NCI-H2196 treated with DMSO at 0.1 percent for 48 hours (cell line): ENCODE measurements around the gene MYL5.
"Not testable (repeated sequence)": the region's sequence is repeated elsewhere in the genome, so short reads cannot be mapped to it uniquely, and the experiment has no call there.

Source experiments
- DNase-seq: peaks from one replicate; lab custom pipeline; 2025; ENCODE audit not compliant: unreplicated experiment; lab: John Stamatoyannopoulos, UW

The MYL5 gene

DNA sequence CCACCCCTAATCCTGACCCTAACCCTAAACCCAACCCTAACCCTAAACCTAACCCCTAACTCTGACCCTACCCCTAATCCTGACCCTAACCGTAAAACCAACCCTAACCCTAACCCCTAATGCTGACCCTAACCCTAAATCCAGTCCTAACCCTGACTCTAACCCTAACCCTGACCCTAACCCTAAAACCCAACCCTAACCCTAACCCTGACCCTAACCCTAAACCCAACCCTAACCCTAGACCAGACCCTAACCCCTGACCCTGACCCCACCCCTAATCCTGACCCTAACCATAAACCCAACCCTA is 30.6 kb downstream of the MYL5 start:
- no peak for DNase-seq

DNA sequence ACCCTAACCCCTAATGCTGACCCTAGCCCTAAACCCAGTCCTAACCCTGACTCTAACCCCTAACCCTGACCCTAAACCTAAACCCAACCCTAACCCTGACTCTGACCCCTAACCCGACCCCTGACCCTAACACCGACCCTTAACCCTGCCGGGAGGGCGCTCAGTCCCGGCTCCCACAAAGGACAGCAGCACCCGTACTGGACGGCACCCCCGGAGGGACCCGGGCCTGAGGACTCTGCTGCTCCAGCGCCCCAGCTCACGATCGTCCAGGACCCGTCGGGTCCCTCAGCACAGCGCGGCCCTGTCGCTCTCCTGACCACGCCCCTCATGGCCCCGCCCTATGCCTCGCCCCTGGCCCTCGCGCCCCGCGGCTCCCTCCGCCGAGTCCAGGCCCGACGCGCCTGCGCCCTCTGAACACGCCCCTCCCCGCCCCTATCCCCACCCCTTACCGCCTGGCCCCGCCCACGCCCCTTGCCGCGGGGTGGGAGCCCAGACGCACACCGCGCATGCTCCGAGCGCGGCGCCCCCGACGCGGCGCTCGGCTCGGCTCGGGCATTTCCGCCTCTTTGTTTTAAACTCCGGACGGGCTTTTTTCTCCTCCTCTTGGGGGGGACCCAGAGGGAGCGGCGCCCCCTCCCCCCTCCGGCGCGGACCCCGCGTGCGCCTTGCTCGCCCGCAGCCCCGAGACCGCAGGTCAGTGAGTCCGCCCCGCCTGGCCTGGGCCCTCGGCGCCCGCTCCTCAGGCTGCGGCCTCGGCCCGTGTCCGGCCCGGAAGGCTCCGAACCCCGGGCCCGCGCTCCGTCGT is 31.1 kb downstream of the MYL5 start, which contains the start of gene PCGF3:
Gene PCGF3 (plus strand): TSS at position 555 of the 805 bp plus-strand sequence. CDS start 27,849 bp downstream, outside the sequence.
- DNase-seq: peak; percentile 88

- DNase-seq: not testable (repeated sequence)
Observed at GRCh38 chr4:706083-706633, 31.8 kb downstream of the MYL5 start.

DNA sequence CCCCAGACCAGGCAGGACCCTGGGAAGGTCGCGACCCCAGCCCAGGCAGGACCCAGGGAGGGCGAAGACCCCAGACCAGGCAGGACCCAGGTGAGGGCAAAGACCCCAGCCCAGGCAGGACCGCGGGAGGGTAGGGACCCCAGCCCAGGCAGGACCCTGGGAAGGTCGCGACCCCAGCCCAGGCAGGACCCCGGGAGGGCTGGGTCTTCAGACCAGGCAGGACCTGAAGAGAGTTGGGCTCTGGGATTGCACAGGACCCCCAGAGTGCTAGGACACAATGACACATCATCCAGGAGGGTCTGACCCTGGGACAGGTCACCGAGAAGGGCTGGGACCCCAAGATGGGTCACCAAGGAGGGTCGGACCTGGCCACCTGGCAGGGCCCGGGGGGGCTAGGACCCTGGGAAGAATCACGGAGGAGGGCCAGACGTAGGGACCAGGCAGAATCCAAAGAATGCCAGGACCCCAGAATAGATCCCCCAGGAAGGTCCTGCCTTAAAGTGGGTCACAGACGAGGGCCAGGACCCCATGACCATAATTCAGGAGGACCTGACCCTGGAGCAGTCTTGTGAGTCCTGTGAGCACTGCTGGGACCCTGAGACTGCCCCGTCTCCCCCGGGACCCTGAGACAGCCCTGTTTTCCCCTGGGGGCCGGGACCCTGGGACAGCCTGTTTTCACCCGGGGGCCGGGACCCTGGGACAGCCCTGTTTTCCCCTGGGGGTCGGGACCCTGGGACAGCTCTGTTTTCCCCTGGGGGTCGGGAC is 32.7 kb downstream of the MYL5 start:
- DNase-seq: no peak

DNA sequence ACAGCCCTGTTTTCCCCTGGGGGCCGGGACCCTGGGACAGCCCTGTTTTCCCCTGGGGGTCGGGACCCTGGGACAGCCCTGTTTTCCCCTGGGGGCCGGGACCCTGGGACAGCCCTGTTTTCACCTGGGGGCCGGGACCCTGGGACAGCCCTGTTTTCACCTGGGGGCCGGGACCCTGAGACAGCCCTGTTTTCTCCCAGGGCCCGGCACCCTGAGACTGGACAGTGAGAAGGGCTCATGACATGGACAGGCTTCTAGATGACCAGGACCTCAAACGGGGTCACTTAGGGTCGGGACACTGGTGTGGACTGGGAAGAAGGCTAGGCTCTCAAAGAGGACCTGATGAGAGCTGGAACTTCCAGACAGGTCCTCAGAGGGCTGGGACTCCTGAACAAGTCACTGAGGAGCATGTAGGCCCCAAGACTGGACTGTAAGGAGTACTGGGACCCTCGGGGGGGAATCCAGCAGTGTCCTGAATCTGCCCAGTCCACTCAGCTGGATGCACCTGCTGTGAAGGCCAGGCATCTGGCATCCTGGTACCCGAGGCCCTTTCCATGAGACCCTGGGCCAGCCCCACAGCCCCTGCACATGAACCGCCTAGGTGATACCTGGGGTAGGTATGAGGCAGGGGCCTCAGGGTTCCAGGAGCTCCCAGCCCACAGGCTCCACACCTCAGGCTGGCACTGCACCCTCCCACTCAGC is 33.7 kb downstream of the MYL5 start:
- DNase-seq: no peak

DNA sequence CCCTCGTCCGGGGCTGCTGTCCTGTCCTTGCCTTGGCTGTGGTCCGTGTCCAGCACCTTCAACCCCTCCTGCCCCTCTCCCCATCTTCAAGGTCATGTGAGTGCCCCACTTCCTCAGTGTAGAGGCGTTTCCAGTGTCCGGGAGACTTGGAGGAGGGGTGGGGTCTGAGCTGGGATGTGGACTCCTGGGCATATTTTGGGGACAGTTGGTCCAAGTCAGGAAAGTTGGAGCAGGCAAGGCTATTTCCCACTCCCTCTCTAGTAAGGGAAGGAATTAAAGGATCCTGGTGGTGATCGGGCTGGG is 34.2 kb downstream of the MYL5 start:
- no peak for DNase-seq

DNA sequence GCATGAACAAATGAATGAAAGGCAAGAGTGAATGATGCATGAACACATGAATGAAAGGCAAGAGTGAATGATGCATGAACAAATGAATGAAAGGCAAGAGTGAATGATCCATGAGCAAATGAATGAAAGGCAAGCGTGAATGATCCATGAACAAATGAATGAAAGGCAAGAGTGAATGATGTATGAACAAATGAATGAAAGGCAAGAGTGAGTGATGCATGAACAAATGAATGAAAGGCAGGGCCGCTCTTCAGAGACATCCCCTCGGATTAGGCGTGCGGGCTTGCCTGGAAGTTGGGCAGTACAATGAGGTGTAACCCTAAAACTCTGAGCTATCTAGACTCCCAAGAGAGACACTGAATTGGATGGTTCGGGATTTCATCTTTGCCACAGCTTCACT is 35.0 kb downstream of the MYL5 start:
- no peak for DNase-seq

DNA sequence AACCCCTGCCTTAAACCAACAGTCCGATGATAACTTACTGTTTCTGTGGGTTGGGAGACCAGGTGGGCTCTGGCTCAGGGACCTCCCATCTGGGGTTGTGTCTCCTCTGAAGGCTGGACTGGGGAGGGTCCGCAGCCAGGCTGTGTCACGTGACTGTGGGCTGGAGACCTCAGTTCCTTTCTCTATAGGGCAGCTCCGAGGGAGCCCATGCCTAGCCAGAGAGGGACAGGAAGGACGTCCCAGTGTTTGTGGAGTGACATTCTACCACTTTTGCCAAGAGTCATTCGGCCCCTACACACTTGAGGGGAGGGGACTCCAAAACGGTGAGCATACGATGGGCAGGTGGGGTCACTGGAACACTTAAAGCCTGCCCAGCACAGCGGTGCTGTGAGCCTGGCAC is 35.8 kb downstream of the MYL5 start:
- no peak for DNase-seq

DNA sequence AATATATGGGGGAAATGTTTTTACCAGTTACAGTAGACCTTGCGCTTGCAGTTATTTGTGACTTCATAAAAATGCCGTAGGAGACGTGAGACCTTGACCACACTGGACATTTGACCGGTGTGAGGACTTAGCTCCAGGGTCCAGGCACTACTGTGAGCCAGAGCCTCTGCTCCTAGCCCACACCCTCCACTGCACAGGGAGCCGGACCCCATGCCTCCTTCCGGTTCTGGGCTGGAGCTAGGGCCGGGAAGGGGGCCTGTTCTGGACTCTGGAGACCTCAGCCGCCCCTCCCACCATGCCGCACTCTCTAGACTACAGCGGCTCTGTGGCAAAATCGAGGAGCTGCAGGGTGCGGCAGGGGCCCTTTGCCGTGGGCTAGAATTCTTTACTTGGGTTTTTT is 36.6 kb downstream of the MYL5 start:
- no peak for DNase-seq

- no peak for DNase-seq
Observed at GRCh38 chr4:712093-712492, 37.8 kb downstream of the MYL5 start.

DNA sequence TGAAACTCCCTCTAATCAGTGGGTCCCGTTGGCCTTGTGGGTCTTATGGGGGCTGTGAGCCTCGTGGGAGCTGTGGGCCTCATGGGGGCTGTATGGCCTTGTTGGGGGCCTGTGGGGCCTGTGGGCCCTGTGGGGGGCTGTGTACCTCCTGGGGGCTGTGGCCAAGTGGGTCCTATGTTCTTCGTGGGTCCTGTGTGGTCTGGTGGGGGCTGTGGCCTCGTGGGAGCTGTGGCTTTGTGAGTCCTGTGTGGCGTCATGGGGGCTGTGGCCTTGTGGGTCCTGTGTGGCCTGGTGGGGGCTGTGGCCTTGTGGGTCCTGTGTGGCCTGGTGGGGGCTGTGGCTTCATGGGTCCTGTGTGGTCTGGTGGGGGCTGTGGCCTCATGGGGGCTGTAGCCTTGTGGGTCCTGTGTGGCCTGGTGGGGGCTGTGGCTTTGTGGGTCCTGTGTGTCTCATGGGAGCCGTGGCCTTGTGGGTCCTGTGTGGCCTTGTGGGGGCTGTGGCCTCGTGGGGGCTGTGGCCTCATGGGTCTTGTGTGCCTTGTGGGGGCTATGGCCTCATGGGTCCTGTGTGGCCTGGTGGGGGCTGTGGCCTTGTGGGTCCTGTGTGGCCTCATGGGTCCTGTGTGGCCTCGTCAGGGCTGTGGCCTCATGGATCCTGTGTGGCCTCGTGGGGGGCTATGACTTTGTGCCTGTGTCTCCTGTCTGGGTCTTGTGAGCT is 38.7 kb downstream of the MYL5 start:
- no peak for DNase-seq

DNA sequence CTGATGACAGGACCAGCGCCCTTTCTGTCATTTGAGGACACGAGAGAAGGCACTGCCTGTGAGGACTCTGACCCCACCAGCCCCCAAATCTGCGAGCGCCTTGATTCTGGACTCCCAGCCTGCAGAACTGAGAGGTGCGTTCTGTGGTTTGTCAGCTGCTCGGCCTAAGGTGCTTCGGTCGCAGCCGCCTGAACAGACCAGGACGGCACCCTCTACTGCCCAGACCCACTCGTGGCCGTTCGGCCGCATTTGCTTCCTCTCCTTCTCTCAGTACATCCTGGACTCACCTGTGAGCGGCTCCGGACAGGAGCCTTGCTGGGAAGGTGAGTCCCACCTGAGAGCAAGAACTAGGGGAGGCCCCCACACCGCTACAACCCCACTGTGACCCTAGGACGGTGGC is 39.7 kb downstream of the MYL5 start:
- no peak for DNase-seq

- no peak for DNase-seq
Observed at GRCh38 chr4:717601-718320, 43.4 kb downstream of the MYL5 start.

GRCh38 chr4:718460-718859 is 44.1 kb downstream of the MYL5 start:
- DNase-seq: no peak

DNA sequence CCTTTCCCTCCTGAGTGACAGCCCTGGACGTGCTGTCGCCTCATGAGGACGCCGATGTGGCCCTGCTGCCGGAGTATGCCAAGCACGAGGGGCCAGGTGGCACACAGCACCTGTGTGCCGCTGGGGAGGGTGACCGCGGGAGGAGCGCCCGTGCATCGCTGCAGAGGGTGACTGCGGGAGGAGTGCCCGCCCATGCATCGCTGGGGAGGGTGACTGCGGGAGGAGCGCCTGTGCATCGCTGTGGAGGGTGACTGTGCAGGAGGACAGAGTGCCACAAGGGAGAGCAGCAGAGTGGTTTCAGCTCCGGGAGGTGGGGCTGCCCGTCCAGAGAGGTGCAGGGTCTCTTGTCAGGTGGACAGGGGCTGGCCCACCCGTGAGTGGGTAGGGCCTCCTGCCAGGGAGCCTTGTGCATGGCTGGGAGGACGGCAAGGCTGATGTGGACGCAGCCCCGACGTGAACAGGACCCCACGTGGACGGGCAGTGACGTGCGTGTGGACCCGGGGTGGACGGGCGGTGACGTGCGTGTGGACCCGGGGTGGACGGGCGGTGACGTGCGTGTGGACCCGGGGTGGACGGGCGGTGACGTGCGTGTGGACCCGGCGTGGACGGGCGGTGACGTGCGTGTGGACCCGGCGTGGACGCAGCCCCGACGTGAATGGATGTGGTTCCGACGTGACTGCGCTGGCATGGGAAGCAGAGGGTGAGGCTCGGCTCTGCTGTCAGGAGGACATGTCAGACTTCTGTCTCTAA is 45.9 kb downstream of the MYL5 start:
- DNase-seq: no peak

DNA sequence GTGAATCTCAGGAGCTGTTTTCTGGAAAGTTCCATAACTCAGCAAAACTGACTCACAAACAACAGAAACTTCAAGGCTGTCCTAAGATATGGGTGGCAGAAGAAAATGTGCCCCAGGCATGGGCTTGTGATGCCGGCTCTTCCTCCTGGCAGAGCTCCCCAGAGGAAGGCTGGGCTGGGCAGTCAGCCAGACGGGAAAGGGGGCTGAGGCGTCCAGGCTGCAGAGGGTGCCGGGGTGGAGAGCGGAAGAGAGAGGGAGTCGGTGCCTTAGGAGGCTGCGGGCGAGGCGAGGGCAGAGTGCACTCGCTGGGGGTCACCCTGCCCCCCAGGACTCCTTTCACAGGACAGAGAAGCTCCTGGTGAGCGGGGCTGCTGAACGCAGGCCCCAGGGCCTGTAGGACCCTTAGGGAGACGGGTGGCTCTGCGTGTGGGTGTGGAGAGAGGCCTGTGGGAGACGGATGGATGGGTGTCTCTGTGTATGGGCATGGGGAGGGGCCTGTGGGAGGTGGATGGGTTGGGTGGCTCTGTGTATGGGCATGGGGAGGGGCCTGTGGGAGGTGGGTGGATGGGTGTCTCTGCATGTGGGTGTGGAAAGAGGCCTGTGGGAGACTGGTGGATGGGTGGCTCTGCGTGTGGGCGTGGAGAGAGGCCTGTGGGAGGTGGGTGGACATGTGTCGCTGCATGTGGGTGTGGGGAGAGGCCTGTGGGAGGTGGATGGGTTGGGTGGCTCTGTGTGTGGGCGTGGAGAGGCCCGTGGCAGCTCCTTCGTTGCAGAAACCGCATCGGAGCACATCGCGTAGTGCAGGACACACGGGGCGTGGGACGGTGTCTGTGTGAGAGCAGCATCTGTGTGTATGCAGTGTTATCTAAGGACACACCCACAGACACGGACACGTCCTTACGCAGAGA is 47.2 kb downstream of the MYL5 start:
- DNase-seq: no peak

GRCh38 chr4:722169-722725 is 47.9 kb downstream of the MYL5 start:
- no peak for DNase-seq

GRCh38 chr4:722851-723360 is 48.6 kb downstream of the MYL5 start:
- no peak for DNase-seq
